H1 (cell line): ENCODE measurements around the gene SPIB. TPM values are rescaled to one million over a fixed set of nuclear protein-coding genes. Genes with fewer than 3 reads are reported as not detected.

Experiments used
- CTCF ChIA-PET: fragments of 300-600 bp; sonication (Branson Sonifier 250); formaldehyde crosslinking; loops from one replicate; lab custom pipeline; 2021; ENCODE audit not compliant: partially characterized antibody; lab: Charles Lee
- POLR2A ChIA-PET: fragments of 300-600 bp; sonication (Branson Sonifier 250); formaldehyde crosslinking; loops from one replicate; lab custom pipeline; 2021; ENCODE audit warnings: inconsistent platforms; ENCODE audit not compliant: partially characterized antibody; lab: Charles Lee
- DNase-seq, 2 experiments: peaks; one replicate each; pipeline versions ENCODE4 v3.0.0 to v3.0.0-alpha.2; 2010 to 2022; ENCODE audit warnings: low spot score in 2 of 2, low read depth in 1 of 2, mixed read lengths in 1 of 2
- FAIRE-seq: peaks from 2 replicates; lab custom pipeline; 2011; peaks lifted over from hg19 to GRCh38; lab: Jason Lieb, UNC
- H2AFZ ChIP-seq: 2 replicates; pipeline ENCODE4 v1.8.1; 2012; ENCODE audit warnings: low read length, inconsistent platforms
- H2AK5ac ChIP-seq: 2 replicates; pipeline ENCODE4 v1.6.1; 2013; ENCODE audit warnings: low read depth, low read length
- H2BK120ac ChIP-seq: replicated peaks from 2 replicates; pipeline ENCODE3; 2013; ENCODE audit warnings: low read depth, low read length, inconsistent platforms
- H2BK12ac ChIP-seq: 2 replicates; pipeline ENCODE4 v1.6.1; 2013; ENCODE audit warnings: low read depth, low read length
- H2BK15ac ChIP-seq: 2 replicates; pipeline ENCODE4 v1.6.1; 2013; ENCODE audit warnings: low read length
- H2BK20ac ChIP-seq: 2 replicates; pipeline ENCODE4 v1.6.1; 2013; ENCODE audit warnings: low read length
- H2BK5ac ChIP-seq: 2 replicates; pipeline ENCODE4 v1.6.1; 2013; ENCODE audit warnings: low read depth, low read length
- H3K14ac ChIP-seq: 2 replicates; pipeline ENCODE4 v1.6.1; 2013; ENCODE audit warnings: inconsistent platforms; ENCODE audit not compliant: insufficient read length
- H3K18ac ChIP-seq: 2 replicates; pipeline ENCODE4 v1.6.1; 2013; ENCODE audit warnings: low read length; ENCODE audit errors: extremely low read depth
- H3K23ac ChIP-seq: 2 replicates; pipeline ENCODE4 v1.6.1; 2013; ENCODE audit warnings: inconsistent platforms; ENCODE audit not compliant: insufficient read length
- H3K23me2 ChIP-seq: 2 replicates; pipeline ENCODE4 v1.6.1; 2013; ENCODE audit warnings: low read depth, low read length
- H3K27ac ChIP-seq: 2 replicates; pipeline ENCODE4 v1.6.1; 2011; ENCODE audit warnings: low read depth, low read length, inconsistent platforms
- H3K27me3 ChIP-seq, 4 experiments: replicated peaks in 1 of 4; 1 replicate in 1 of 4; 2 replicates in 3 of 4; pipeline versions ENCODE4 v1.6.1 to v1.8.1; 2011 to 2013; ENCODE audit warnings: low read length in 3 of 4, mild to moderate bottlenecking in 3 of 4, inconsistent platforms in 2 of 4, mixed read lengths in 2 of 4, moderate library complexity in 1 of 4; ENCODE audit not compliant: control insufficient read depth in 3 of 4, insufficient read depth in 3 of 4; ENCODE audit errors: extremely low read depth in 1 of 4
- H3K36me3 ChIP-seq, 4 experiments: 2 replicates each; pipeline versions ENCODE4 v1.6.1 to v1.8.1; 2011 to 2013; ENCODE audit warnings: mild to moderate bottlenecking in 4 of 4, low read length in 3 of 4, moderate library complexity in 2 of 4, control low read depth in 1 of 4, inconsistent platforms in 1 of 4; ENCODE audit not compliant: insufficient read depth in 4 of 4, control insufficient read depth in 2 of 4
- H3K4ac ChIP-seq: replicated peaks from 2 replicates; pipeline ENCODE3; 2013; ENCODE audit warnings: low read length, low read depth, mixed read lengths, inconsistent platforms; ENCODE audit not compliant: insufficient read length
- H3K4me1 ChIP-seq, 4 experiments: replicated peaks in 1 of 4; 1 replicate in 1 of 4; 2 replicates in 3 of 4; pipeline versions ENCODE4 v1.6.1 to v1.8.1; 2011 to 2013; ENCODE audit warnings: low read length in 3 of 4, inconsistent platforms in 2 of 4, mixed read lengths in 1 of 4; ENCODE audit not compliant: insufficient read depth in 4 of 4, control insufficient read depth in 3 of 4
- H3K4me2 ChIP-seq, 2 experiments: 2 replicates each; pipeline versions ENCODE4 v1.6.1 to v1.8.1; 2011 to 2013; ENCODE audit warnings: low read depth in 2 of 2, low read length in 2 of 2, control low read depth in 1 of 2, inconsistent platforms in 1 of 2, mild to moderate bottlenecking in 1 of 2; ENCODE audit not compliant: insufficient read depth in 1 of 2
- H3K4me3 ChIP-seq, 4 experiments: fragments of 200-600, 300-600 bp in 1 of 4; sonication (generic), shearing (Covaris generic), sonication (Bioruptor Twin) in 1 of 4; 2 replicates each; pipeline versions ENCODE4 v1.5.1 to v1.8.1; 2011 to 2016; ENCODE audit warnings: low read length in 4 of 4, low read depth in 3 of 4, control low read depth in 2 of 4, inconsistent platforms in 2 of 4, mild to moderate bottlenecking in 2 of 4, mixed read lengths in 1 of 4, moderate library complexity in 1 of 4; ENCODE audit not compliant: insufficient read depth in 2 of 4; ENCODE audit errors: extremely low read depth in 1 of 4
- H3K56ac ChIP-seq: replicated peaks from 2 replicates; pipeline ENCODE3; 2013; ENCODE audit warnings: low read depth, mild to moderate bottlenecking, mixed read lengths, low read length, inconsistent platforms; ENCODE audit not compliant: insufficient read length
- H3K79me1 ChIP-seq: 2 replicates; pipeline ENCODE4 v1.6.1; 2013; ENCODE audit warnings: low read depth, low read length, control low read depth
- H3K79me2 ChIP-seq, 2 experiments: 2 replicates each; pipeline versions ENCODE4 v1.6.1 to v1.8.1; 2012 to 2013; ENCODE audit warnings: low read length in 2 of 2, mild to moderate bottlenecking in 2 of 2, inconsistent platforms in 1 of 2; ENCODE audit not compliant: insufficient read depth in 2 of 2, control insufficient read depth in 1 of 2
- H3K9ac ChIP-seq, 4 experiments: replicated peaks in 1 of 4; 1 replicate in 1 of 4; 2 replicates in 3 of 4; pipeline versions ENCODE4 v1.6.1 to v1.8.1; 2011 to 2013; ENCODE audit warnings: low read depth in 3 of 4, low read length in 3 of 4, control low read depth in 2 of 4, mild to moderate bottlenecking in 2 of 4, moderate library complexity in 2 of 4, inconsistent platforms in 1 of 4; ENCODE audit errors: extremely low read depth in 1 of 4
- H3K9me3 ChIP-seq, 2 experiments: 2 replicates each; pipeline versions ENCODE4 v1.6.1 to v1.8.1; 2012 to 2013; ENCODE audit warnings: mild to moderate bottlenecking in 2 of 2, moderate library complexity in 2 of 2, control low read depth in 1 of 2, inconsistent platforms in 1 of 2, low read depth in 1 of 2, low read length in 1 of 2, mixed read lengths in 1 of 2; ENCODE audit not compliant: insufficient read depth in 2 of 2
- H4K20me1 ChIP-seq, 2 experiments: replicated peaks in 1 of 2; 2 replicates each; pipeline versions ENCODE3 to v1.8.1; 2011 to 2013; ENCODE audit warnings: inconsistent platforms in 2 of 2, low read length in 2 of 2, mild to moderate bottlenecking in 1 of 2; ENCODE audit not compliant: insufficient read depth in 2 of 2, control insufficient read depth in 1 of 2
- H4K5ac ChIP-seq: 2 replicates; pipeline ENCODE4 v1.6.1; 2013; ENCODE audit warnings: low read length, low read depth, mixed read lengths, inconsistent platforms; ENCODE audit not compliant: insufficient read length
- H4K8ac ChIP-seq: 2 replicates; pipeline ENCODE4 v1.8.0; 2013; ENCODE audit warnings: mild to moderate bottlenecking, moderate library complexity, low read length, inconsistent platforms; ENCODE audit not compliant: insufficient read depth; ENCODE audit errors: extremely low read depth
- H4K91ac ChIP-seq: replicated peaks from 2 replicates; pipeline ENCODE3; 2013; ENCODE audit warnings: low read length, mixed read lengths, inconsistent platforms; ENCODE audit not compliant: insufficient read length
- ASH2L ChIP-seq: fragments of 200-600, 300-600 bp; sonication (generic); IDR thresholded peaks from one replicate; pipeline ENCODE4 v1.7.1; 2017; ENCODE audit warnings: low read length
- CBX5 ChIP-seq: fragments of 300-800, 300-1000 bp; sonication (generic); IDR thresholded peaks from 2 replicates; pipeline ENCODE4 v1.7.1; 2016; ENCODE audit warnings: antibody characterized with exemption, low read length, low read depth
- EZH2 ChIP-seq: fragments of 200-600 bp; sonication (generic); IDR thresholded peaks from 2 replicates; pipeline ENCODE4 v1.7.1; 2012; ENCODE audit warnings: low read depth, mild to moderate bottlenecking, moderate library complexity, low read length, inconsistent platforms; ENCODE audit not compliant: severe bottlenecking
- GABPA ChIP-seq: IDR thresholded peaks from 2 replicates; pipeline ENCODE4 v1.6.1; 2011; ENCODE audit warnings: mild to moderate bottlenecking, low read length, moderate library complexity, borderline replicate concordance; ENCODE audit not compliant: insufficient read depth
- KDM4A ChIP-seq: IDR thresholded peaks from one replicate; pipeline ENCODE4 v1.7.1; 2012; ENCODE audit warnings: low read depth, mild to moderate bottlenecking, moderate library complexity, low read length, inconsistent platforms; ENCODE audit not compliant: severe bottlenecking
- MAFK ChIP-seq: IDR thresholded peaks from 2 replicates; pipeline ENCODE4 v1.6.1; 2012; ENCODE audit warnings: low read depth, mild to moderate bottlenecking, improper control_type of control experiment, low read length
- RBBP5 ChIP-seq: IDR thresholded peaks from 2 replicates; pipeline ENCODE4 v1.7.1; 2012; ENCODE audit warnings: low read depth, mild to moderate bottlenecking, inconsistent platforms, low read length, moderate library complexity, borderline replicate concordance
- SP1 ChIP-seq: IDR thresholded peaks from 2 replicates; pipeline ENCODE4 v1.6.1; 2011; ENCODE audit warnings: low read depth, low read length
- SRF ChIP-seq: IDR thresholded peaks from 2 replicates; pipeline ENCODE4 v1.6.1; 2011; ENCODE audit warnings: mild to moderate bottlenecking, low read depth, low read length, moderate library complexity
- TEAD4 ChIP-seq: IDR thresholded peaks from 2 replicates; pipeline ENCODE4 v1.6.1; 2012; ENCODE audit warnings: low read depth, low read length, inconsistent platforms, mixed read lengths
- ZNF274 ChIP-seq: IDR thresholded peaks from 2 replicates; pipeline ENCODE4 v1.7.0; 2012; ENCODE audit warnings: low read length, borderline replicate concordance; ENCODE audit errors: extremely low read depth
- WGBS, 2 experiments: shearing (Covaris generic) in 1 of 2; methylation state at CpG; one replicate each; pipeline versions ENCODE4 v1.1.6 to v1.1.7; 2013 to 2015; ENCODE audit warnings: low lambda C conversion rate in 2 of 2, mixed read lengths in 2 of 2, inconsistent platforms in 1 of 2, low coverage in 1 of 2, missing lambda C conversion rate in 1 of 2; ENCODE audit not compliant: insufficient replicate concordance in 2 of 2, insufficient coverage in 1 of 2, insufficient read length in 1 of 2; ENCODE audit errors: extremely low coverage in 1 of 2, missing lambda C conversion rate in 1 of 2; 5-methylcytosine and 5-hydroxymethylcytosine counted together
- polyA plus RNA-seq, 7 experiments: library from polyadenylated mRNA; depleted of rRNA in 3 of 7; stranded (reverse) in 5 of 7; unstranded in 2 of 7; fragments of >200 nt in 5 of 7; fragments of 200-250 nt in 2 of 7; gene quantifications; 1 replicate in 5 of 7; 2 replicates in 1 of 7; 4 replicates in 1 of 7; pipeline versions ENCODE4 v1.2.1 to v1.2.3, GENCODE V29; 2011 to 2013; ENCODE audit warnings: missing spikeins in 2 of 7, mixed read lengths in 2 of 7
- total RNA-seq: library from RNA; stranded (reverse); fragmentation: NEBNext Ultra II Directional; extraction: Animal tissue kit (Norgen Biotek cat#: 25700); gene quantifications from 2 replicates; pipeline ENCODE4 v1.2.1, GENCODE V29; 2021

SPIB gene
- total and polyA plus RNA-seq, 2 of the 8 experiments (the other 6 are each of a cell fraction or from before 2014, with no cell fraction given) = 11.1 to 17.4 TPM

DNA sequence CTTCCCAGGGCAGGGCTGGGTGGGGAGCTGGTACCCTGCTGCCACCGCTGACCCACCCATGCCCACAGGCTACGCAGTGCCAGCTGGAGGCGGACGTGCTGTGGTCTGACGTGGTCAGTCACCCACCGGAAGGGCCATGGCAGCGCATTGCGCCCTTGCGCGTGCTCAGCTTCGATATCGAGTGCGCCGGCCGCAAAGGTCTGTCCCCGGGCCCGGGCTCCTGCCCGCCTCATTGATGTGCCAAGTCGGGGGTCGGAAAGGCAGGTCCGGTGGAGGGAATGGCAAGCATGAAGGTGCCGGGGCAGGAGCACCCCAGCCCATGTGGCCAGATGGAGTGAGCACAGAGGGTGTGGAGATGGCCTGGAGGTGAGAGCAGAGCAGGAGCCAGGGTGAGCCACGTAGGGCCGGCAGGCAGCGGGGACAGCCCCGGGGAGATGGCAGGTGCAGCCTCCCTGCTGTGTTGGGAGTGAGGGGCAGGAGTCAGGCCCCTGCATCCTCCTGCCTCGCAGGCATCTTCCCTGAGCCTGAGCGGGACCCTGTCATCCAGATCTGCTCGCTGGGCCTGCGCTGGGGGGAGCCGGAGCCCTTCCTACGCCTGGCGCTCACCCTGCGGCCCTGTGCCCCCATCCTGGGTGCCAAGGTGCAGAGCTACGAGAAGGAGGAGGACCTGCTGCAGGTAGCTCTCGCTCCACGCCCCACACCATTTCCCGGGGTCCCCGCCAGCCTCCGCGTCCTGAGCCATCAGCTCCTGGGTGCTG, 16.0 kb upstream of the SPIB start:
- Histone ChIP-seq H2BK5ac (0 out of 2 replicates have a peak overlapping the region, but pooled peaks have one; percentile 16), H2BK12ac (no peak overlapping the region), H2AK5ac (no peak overlapping the region), H2AFZ (no peak overlapping the region), H3K4ac (no peak overlapping the region), H2BK120ac (no peak overlapping the region), H3K14ac (no peak overlapping the region), H4K91ac (no peak overlapping the region), H3K36me3 (peaks cover 6 to 46% (median 29%) of the 10 kb centered on the region in 4 experiments), H3K27me3 (no peaks in the 10 kb centered on the region), H3K27ac (no peak overlapping the region), H4K5ac (no peak overlapping the region), H3K4me2 (no peak overlapping the region), H3K9me3 (no peaks in the 10 kb centered on the region), H3K56ac (no peak overlapping the region), H2BK15ac (no peak overlapping the region), H3K4me1 (no peaks in the 10 kb centered on the region), H2BK20ac (no peak overlapping the region), H3K23ac (no peak overlapping the region), H3K79me2 (peaks cover 0 to 3% of the 10 kb centered on the region in 2 experiments; a peak in 1 of 4 replicates), H4K8ac (no peak overlapping the region; the same call in 1 of the 2 replicates), H3K18ac (no peak overlapping the region), H3K4me3 (no peak overlapping the region), H3K9ac (no peak overlapping the region), H3K23me2 (no peaks in the 10 kb centered on the region), H4K20me1 (peaks cover 1 to 3% of the 10 kb centered on the region in 2 experiments), H3K79me1 (peaks cover 3% of the 10 kb centered on the region; the same call in 1 of the 2 replicates)
- WGBS, 2 experiments = 94% methylated on average over 30 of the region's 41 CpGs; no CpG with 5 or more reads in 1 of the 2 experiments
- ChIA-PET POLR2A (interaction anchor here (0.8 to 2.3 kb wide), 3 partner anchors 17 to 25 kb away, joined by 3 to 15 read pairs (median 3); partner anchors contain the start of gene POLD1), CTCF (interaction anchor here (0.5 to 1.3 kb wide), 5 partner anchors 16 to 272 kb away, joined by 3 to 6 read pairs (median 4); no protein-coding TSS in a partner anchor)
- no peak for FAIRE-seq
- no peak for DNase-seq
- TF ChIP-seq RBBP5 (no peak), SRF (no peak), SP1 (no peak), EZH2 (no peak), ZNF274 (no peak), KDM4A (no peak), GABPA (no peak), TEAD4 (no peak), ASH2L (no peak), CBX5 (no peak), MAFK (no peak)
